Measurements from ENCODE around the gene TFCP2L1. TPM values are rescaled to one million over a fixed set of nuclear protein-coding genes. Genes with fewer than 3 reads are reported as not detected.

Gene TFCP2L1
- total RNA-seq, 2 donors from 2014 or later = 54.2 to 103 TPM

DNA sequence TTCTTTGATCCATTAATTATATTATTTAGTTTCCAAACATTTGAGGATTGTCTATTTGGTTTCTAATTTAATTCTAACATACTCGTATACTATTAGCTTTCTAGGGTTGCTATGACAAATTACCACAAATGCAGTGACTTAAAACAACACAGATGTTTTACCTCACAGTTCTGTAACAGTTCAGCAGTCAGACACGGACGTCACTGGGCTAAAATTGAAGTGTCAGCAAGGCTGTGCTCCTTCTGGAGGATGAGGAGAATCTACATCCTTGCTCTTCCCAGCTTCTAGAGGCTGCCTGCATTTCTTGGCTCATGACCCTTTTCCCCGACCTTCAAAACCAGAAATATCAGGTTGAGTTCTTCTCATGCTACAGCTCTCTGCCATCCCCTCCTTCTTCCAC, 117.6 kb downstream of the TFCP2L1 start:
- no peaks in the 10 kb centered on the region for H3K36me3 ChIP-seq
- no peak overlapping the region for H3K27ac ChIP-seq
- H3K4me1 ChIP-seq = no peaks in the 10 kb centered on the region
- intact Hi-C loops (cut with DNase I) = no loop called here
- H3K4me3 ChIP-seq = no peak overlapping the region
- TF ChIP-seq, protein P1, sequence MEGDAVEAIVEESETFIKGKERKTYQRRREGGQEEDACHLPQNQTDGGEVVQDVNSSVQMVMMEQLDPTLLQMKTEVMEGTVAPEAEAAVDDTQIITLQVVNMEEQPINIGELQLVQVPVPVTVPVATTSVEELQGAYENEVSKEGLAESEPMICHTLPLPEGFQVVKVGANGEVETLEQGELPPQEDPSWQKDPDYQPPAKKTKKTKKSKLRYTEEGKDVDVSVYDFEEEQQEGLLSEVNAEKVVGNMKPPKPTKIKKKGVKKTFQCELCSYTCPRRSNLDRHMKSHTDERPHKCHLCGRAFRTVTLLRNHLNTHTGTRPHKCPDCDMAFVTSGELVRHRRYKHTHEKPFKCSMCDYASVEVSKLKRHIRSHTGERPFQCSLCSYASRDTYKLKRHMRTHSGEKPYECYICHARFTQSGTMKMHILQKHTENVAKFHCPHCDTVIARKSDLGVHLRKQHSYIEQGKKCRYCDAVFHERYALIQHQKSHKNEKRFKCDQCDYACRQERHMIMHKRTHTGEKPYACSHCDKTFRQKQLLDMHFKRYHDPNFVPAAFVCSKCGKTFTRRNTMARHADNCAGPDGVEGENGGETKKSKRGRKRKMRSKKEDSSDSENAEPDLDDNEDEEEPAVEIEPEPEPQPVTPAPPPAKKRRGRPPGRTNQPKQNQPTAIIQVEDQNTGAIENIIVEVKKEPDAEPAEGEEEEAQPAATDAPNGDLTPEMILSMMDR (IDR thresholded peaks at IDR 0.05) = no peak
- H3K9ac ChIP-seq (ENCODE audit: low read depth in 2 of 2, low read length in 2 of 2) = no peak overlapping the region
- no peak for DNase-seq
- H3K27me3 ChIP-seq = no peaks in the 10 kb centered on the region
- no peaks in the 10 kb centered on the region for H3K9me3 ChIP-seq

Other genes with a start within 250 kb of the TFCP2L1 start
- gene RNU4ATAC, start 245.7 kb upstream of the TFCP2L1 start, total RNA-seq = not detected